Fibroblast of the conjunctiva (primary cell): Measurements from ENCODE around the gene RMND5A.
A peak's percentile ranks its signal among the peaks of the same experiment; 100 is the strongest.

Source experiments
- DNase-seq: peaks from one replicate; pipeline ENCODE4 v3.0.0-alpha.2; 2010; ENCODE audit warnings: low read depth

The RMND5A gene

GRCh38 chr2:86791573-86791972, 71.5 kb downstream of the RMND5A start:
- no peak for DNase-seq

GRCh38 chr2:86793752-86794151, 73.7 kb downstream of the RMND5A start:
- no peak for DNase-seq

GRCh38 chr2:86794861-86795260, 74.8 kb downstream of the RMND5A start:
- DNase-seq: no peak

GRCh38 chr2:86800856-86801567, 80.9 kb downstream of the RMND5A start:
- DNase-seq: no peak

- no peak for DNase-seq
These were observed 86.2 kb downstream of the RMND5A start for GRCh38 chr2:86806059-86806857.

- DNase-seq: no peak
These were observed 87.0 kb downstream of the RMND5A start for GRCh38 chr2:86807133-86807467.

- no peak for DNase-seq
These were observed 87.6 kb downstream of the RMND5A start for GRCh38 chr2:86807468-86808275.

GRCh38 chr2:86808315-86809161, 88.4 kb downstream of the RMND5A start:
- peak; percentile 63 for DNase-seq

GRCh38 chr2:86809481-86810121, 89.5 kb downstream of the RMND5A start:
- DNase-seq: no peak

- no peak for DNase-seq
These were observed 95.5 kb downstream of the RMND5A start for GRCh38 chr2:86815611-86816010.

GRCh38 chr2:86818114-86818801, 98.2 kb downstream of the RMND5A start:
- no peak for DNase-seq

- DNase-seq: no peak
These were observed 98.9 kb downstream of the RMND5A start for GRCh38 chr2:86818957-86819356.

- no peak for DNase-seq
These were observed 101.2 kb downstream of the RMND5A start for GRCh38 chr2:86821306-86821705.

GRCh38 chr2:86821842-86822241, 101.8 kb downstream of the RMND5A start:
- no peak for DNase-seq

GRCh38 chr2:86822668-86823345, 102.7 kb downstream of the RMND5A start:
- DNase-seq: no peak

- DNase-seq: no peak
These were observed 105.1 kb downstream of the RMND5A start for GRCh38 chr2:86825036-86825692.

GRCh38 chr2:86825693-86826381, 105.7 kb downstream of the RMND5A start:
- no peak for DNase-seq

- DNase-seq: no peak
These were observed 106.9 kb downstream of the RMND5A start for GRCh38 chr2:86826951-86827350.
